ENCODE measurements around the gene LCTL. TPM values are rescaled to one million over a fixed set of nuclear protein-coding genes. Genes with fewer than 3 reads are reported as not detected.

Gene LCTL
- total RNA-seq, 1 experiment from 2014 or later: not detected

DNA sequence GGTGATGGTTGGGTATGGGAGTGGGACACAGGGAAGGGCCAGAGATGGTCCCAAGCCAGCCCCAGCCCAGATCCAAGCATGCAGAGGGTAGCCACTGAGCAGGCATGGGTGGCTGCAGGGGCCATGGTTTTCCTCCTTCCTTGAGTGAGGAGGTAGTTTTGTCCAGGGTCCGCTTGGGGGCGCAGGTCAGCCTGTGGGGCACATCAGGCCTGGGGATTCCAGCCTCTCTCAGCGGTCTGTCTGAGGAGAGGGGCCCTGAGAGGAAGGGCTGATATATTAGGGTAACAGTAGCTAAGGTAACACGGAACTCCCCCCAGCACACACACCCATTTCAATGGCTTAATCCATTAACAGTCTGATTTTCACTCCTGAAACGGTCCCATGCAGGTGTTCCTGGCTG lies 22.7 kb upstream of the LCTL start:
- Histone ChIP-seq H3K9me2 (ENCODE audit: insufficient read depth) (no peaks in the 10 kb centered on the region), H3K4me2 (ENCODE audit: low read length) (peak overlapping the region; percentile 62), H3K27ac (ENCODE audit: low read depth, low read length) (no peak overlapping the region; the same call in 1 of the 2 replicates), H2AFZ (ENCODE audit: low read depth, low read length, poor library complexity, severe bottlenecking) (peak overlapping the region; percentile 60), H3K9me3 (ENCODE audit: control insufficient read depth in 1 of 2, insufficient read depth in 1 of 2, low read depth in 1 of 2, low read length in 2 of 2) (no peaks in the 10 kb centered on the region), H3K9ac (ENCODE audit: low read length) (no peak overlapping the region), H3K4me1 (ENCODE audit: control insufficient read depth in 1 of 2, insufficient read depth in 2 of 2, low read length in 2 of 2) (peaks cover 0 to 10% of the 10 kb centered on the region in 2 experiments; a peak in 2 of 4 replicates), H3K27me3 (ENCODE audit: insufficient read depth, low read length) (no peaks in the 10 kb centered on the region), H3K79me2 (ENCODE audit: insufficient read depth, low read length) (no peaks in the 10 kb centered on the region), H4K20me1 (ENCODE audit: insufficient read depth) (no peaks in the 10 kb centered on the region), H3K36me3 (ENCODE audit: control insufficient read depth in 1 of 2, insufficient read depth in 2 of 2, low read length in 2 of 2) (no peaks in the 10 kb centered on the region), H3K4me3 (replicated peaks in 1 of 2; ENCODE audit: low read depth in 1 of 2, low read length in 2 of 2) (peak overlapping the region; percentile 30 to 37)
- RAD21 ChIA-PET (ENCODE audit: low non-redundant PET in 1 of 2, low total read pairs in 2 of 2, uncharacterized antibody in 2 of 2, unreplicated experiment in 2 of 2): no interaction called here
- BruUV-seq (replicated peaks): no TSS peak
- intact Hi-C loops (cut with micrococcal nuclease): no loop called here
- CTCF ChIA-PET: no interaction called here
- no peak for DNase-seq (ENCODE audit: low read depth, low spot score)
- ATAC-seq: peak; percentile 79
- TF ChIP-seq JUND (IDR thresholded peaks at IDR 0.05): no peak
- peak; percentile 22 for TF ChIP-seq POLR2A (IDR thresholded peaks at IDR 0.05; ENCODE audit: borderline replicate concordance, extremely low read depth, insufficient read depth, insufficient read length)
- TF ChIP-seq ZFX (IDR thresholded peaks at IDR 0.05): peak; percentile 22; the same call in 1 of the 2 replicates
- TF ChIP-seq, protein P1, sequence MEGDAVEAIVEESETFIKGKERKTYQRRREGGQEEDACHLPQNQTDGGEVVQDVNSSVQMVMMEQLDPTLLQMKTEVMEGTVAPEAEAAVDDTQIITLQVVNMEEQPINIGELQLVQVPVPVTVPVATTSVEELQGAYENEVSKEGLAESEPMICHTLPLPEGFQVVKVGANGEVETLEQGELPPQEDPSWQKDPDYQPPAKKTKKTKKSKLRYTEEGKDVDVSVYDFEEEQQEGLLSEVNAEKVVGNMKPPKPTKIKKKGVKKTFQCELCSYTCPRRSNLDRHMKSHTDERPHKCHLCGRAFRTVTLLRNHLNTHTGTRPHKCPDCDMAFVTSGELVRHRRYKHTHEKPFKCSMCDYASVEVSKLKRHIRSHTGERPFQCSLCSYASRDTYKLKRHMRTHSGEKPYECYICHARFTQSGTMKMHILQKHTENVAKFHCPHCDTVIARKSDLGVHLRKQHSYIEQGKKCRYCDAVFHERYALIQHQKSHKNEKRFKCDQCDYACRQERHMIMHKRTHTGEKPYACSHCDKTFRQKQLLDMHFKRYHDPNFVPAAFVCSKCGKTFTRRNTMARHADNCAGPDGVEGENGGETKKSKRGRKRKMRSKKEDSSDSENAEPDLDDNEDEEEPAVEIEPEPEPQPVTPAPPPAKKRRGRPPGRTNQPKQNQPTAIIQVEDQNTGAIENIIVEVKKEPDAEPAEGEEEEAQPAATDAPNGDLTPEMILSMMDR (IDR thresholded peaks at IDR 0.05 in 2 of 3, conservative IDR thresholded peaks at IDR 0.05 in 1 of 3; ENCODE audit: borderline replicate concordance in 1 of 3, insufficient read depth in 1 of 3, low read depth in 2 of 3, low read length in 2 of 3): peak; percentile 38 to 57 (median 52); a peak in 5 of 6 replicates
- TF ChIP-seq ELF1 (IDR thresholded peaks at IDR 0.05; ENCODE audit: borderline replicate concordance, low read depth): no peak
- peak; percentile 43 for TF ChIP-seq RAD21 (IDR thresholded peaks at IDR 0.05; ENCODE audit: low read depth)
- POLR2A ChIA-PET: no interaction called here

DNA sequence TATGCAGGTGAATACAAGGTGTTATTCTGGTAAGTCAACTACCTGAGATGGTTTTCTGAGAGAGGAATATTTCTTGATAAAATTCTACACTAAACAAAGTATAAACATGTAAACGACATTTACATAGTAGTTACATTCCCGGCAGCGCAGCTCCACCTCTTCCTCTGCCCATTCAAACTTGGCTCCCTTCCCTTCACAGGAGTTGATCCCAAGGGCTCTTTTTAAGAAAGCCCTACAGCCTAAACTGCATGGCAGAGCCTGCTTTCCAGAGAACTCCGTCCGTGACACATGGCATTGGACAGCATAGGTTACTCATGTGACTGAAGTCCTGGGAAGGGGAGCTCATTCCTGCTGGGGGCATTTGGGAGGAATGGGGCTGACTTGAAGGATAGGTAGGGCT lies 22.0 kb upstream of the LCTL start:
- ChIA-PET CTCF (no interaction called here), RAD21 (ENCODE audit: low non-redundant PET in 1 of 2, low total read pairs in 2 of 2, uncharacterized antibody in 2 of 2, unreplicated experiment in 2 of 2) (no interaction called here), POLR2A (no interaction called here)
- Histone ChIP-seq H3K4me3 (replicated peaks in 1 of 2; ENCODE audit: low read depth in 1 of 2, low read length in 2 of 2) (no peak overlapping the region), H3K4me2 (ENCODE audit: low read length) (no peak overlapping the region), H2AFZ (ENCODE audit: low read depth, low read length, poor library complexity, severe bottlenecking) (no peak overlapping the region), H3K9ac (ENCODE audit: low read length) (no peak overlapping the region), H3K27me3 (ENCODE audit: insufficient read depth, low read length) (no peaks in the 10 kb centered on the region), H3K9me2 (ENCODE audit: insufficient read depth) (no peaks in the 10 kb centered on the region), H4K20me1 (ENCODE audit: insufficient read depth) (no peaks in the 10 kb centered on the region), H3K36me3 (ENCODE audit: control insufficient read depth in 1 of 2, insufficient read depth in 2 of 2, low read length in 2 of 2) (no peaks in the 10 kb centered on the region), H3K79me2 (ENCODE audit: insufficient read depth, low read length) (no peaks in the 10 kb centered on the region), H3K9me3 (ENCODE audit: control insufficient read depth in 1 of 2, insufficient read depth in 1 of 2, low read depth in 1 of 2, low read length in 2 of 2) (no peaks in the 10 kb centered on the region), H3K4me1 (ENCODE audit: control insufficient read depth in 1 of 2, insufficient read depth in 2 of 2, low read length in 2 of 2) (peaks cover 0 to 10% of the 10 kb centered on the region in 2 experiments; a peak in 2 of 4 replicates), H3K27ac (ENCODE audit: low read depth, low read length) (no peak overlapping the region)
- TF ChIP-seq, protein P2, sequence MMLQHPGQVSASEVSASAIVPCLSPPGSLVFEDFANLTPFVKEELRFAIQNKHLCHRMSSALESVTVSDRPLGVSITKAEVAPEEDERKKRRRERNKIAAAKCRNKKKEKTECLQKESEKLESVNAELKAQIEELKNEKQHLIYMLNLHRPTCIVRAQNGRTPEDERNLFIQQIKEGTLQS (IDR thresholded peaks at IDR 0.05): no peak
- TF ChIP-seq SP1 (IDR thresholded peaks at IDR 0.05; ENCODE audit: low read depth): no peak
- TF ChIP-seq FOSL1 (IDR thresholded peaks at IDR 0.05; ENCODE audit: low read depth): no peak
- TF ChIP-seq, protein P3, sequence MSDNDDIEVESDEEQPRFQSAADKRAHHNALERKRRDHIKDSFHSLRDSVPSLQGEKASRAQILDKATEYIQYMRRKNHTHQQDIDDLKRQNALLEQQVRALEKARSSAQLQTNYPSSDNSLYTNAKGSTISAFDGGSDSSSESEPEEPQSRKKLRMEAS (IDR thresholded peaks at IDR 0.05): no peak
- TF ChIP-seq EZH2 (IDR thresholded peaks at IDR 0.05): no peak
- TF ChIP-seq POLR2A (IDR thresholded peaks at IDR 0.05; ENCODE audit: borderline replicate concordance, extremely low read depth, insufficient read depth, insufficient read length): no peak
- no peak for TF ChIP-seq RAD21 (IDR thresholded peaks at IDR 0.05; ENCODE audit: low read depth)
- TF ChIP-seq EZH2phosphoT487 (IDR thresholded peaks at IDR 0.05; ENCODE audit: borderline replicate concordance): no peak
- TF ChIP-seq, protein P1 (IDR thresholded peaks at IDR 0.05 in 2 of 3, conservative IDR thresholded peaks at IDR 0.05 in 1 of 3; ENCODE audit: borderline replicate concordance in 1 of 3, insufficient read depth in 1 of 3, low read depth in 2 of 3, low read length in 2 of 3): no peak
- no peak for TF ChIP-seq SRF (IDR thresholded peaks at IDR 0.05; ENCODE audit: low read depth)
- no peak for TF ChIP-seq ZFX (IDR thresholded peaks at IDR 0.05)
- TF ChIP-seq, protein P4, sequence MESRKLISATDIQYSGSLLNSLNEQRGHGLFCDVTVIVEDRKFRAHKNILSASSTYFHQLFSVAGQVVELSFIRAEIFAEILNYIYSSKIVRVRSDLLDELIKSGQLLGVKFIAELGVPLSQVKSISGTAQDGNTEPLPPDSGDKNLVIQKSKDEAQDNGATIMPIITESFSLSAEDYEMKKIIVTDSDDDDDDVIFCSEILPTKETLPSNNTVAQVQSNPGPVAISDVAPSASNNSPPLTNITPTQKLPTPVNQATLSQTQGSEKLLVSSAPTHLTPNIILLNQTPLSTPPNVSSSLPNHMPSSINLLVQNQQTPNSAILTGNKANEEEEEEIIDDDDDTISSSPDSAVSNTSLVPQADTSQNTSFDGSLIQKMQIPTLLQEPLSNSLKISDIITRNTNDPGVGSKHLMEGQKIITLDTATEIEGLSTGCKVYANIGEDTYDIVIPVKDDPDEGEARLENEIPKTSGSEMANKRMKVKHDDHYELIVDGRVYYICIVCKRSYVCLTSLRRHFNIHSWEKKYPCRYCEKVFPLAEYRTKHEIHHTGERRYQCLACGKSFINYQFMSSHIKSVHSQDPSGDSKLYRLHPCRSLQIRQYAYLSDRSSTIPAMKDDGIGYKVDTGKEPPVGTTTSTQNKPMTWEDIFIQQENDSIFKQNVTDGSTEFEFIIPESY (IDR thresholded peaks at IDR 0.05; ENCODE audit: extremely low read depth, insufficient replicate concordance, low read length): no peak
- ATAC-seq (no peak), DNase-seq (ENCODE audit: low read depth, low spot score) (no peak)
- no TSS peak for BruUV-seq (replicated peaks)
- intact Hi-C loops (cut with micrococcal nuclease): no loop called here
